Prostate gland (tissue), 2 donors: ENCODE data around the gene SPATA12. TPM values are rescaled to one million over a fixed set of nuclear protein-coding genes. Genes with fewer than 3 reads are reported as not detected.

ENCODE experiments used
- DNase-seq: peaks from one replicate; pipeline ENCODE4 v3.0.0-alpha.2; 2019; ENCODE audit warnings: low spot score
- H3K27ac ChIP-seq, 2 donors: fragments of 200-600 bp; sonication (generic); 2 replicates each; pipeline ENCODE4 v1.5.1; 2017 to 2019
- H3K27me3 ChIP-seq: fragments of 200-600 bp; sonication (generic); replicated peaks from 2 replicates; pipeline ENCODE4 v1.5.1; 2019; ENCODE audit not compliant: insufficient read depth
- H3K36me3 ChIP-seq, 2 donors: fragments of 200-600 bp; sonication (generic); 1 replicate in 1 of 2; 2 replicates in 1 of 2; pipeline versions ENCODE4 v1.5.1 to v1.8.1; 2017 to 2019
- H3K4me1 ChIP-seq: fragments of 200-600 bp; sonication (generic); replicated peaks from 2 replicates; pipeline ENCODE4 v1.5.1; 2019
- H3K4me3 ChIP-seq, 2 donors: fragments of 200-600 bp; sonication (generic); 2 replicates each; pipeline ENCODE4 v1.5.1; 2017 to 2019
- H3K9me3 ChIP-seq: fragments of 200-600 bp; sonication (generic); 2 replicates; pipeline ENCODE4 v1.5.1; 2017
- POLR2A ChIP-seq: fragments of 450-650 bp; IDR thresholded peaks from one replicate; pipeline ENCODE4 v1.6.1; 2016; ENCODE audit warnings: antibody characterized with exemption, mild to moderate bottlenecking
- POLR2AphosphoS5 ChIP-seq: sonication (generic); formaldehyde crosslinking; IDR thresholded peaks from one replicate; pipeline ENCODE4 v1.6.1; 2017; ENCODE audit warnings: antibody characterized with exemption
- WGBS: methylation state at CpG from one replicate; pipeline ENCODE4 v1.1.5; 2018; 5-methylcytosine and 5-hydroxymethylcytosine counted together
- intact Hi-C: fragments of 100-400 bp; cut with DNase I; formaldehyde crosslinking; loops from one replicate; pipeline ENCODE4 v1.14.2; 2022
- total RNA-seq, 2 donors: library from RNA; depleted of rRNA; stranded (reverse); fragments of >200 nt; gene quantifications; one replicate each; pipeline ENCODE4 v1.1.0, GENCODE V29; 2016
- TF ChIP-seq, protein P1 (sequence below), 4 experiments: fragments of 200-600 bp in 2 of 4; fragments of 450-650 bp in 2 of 4; sonication (generic) in 2 of 4; IDR thresholded peaks; 1 replicate in 3 of 4; 2 replicates in 1 of 4; pipeline ENCODE4 v1.5.1; 2016 to 2019; ENCODE audit warnings: antibody characterized with exemption in 4 of 4, mild to moderate bottlenecking in 2 of 4, moderate library complexity in 2 of 4

SPATA12 gene
- total RNA-seq, 2 donors from 2014 or later: 0.28 TPM; not detected in 1

- no peak for DNase-seq
- no peaks in the 10 kb centered on the region for H3K27me3 ChIP-seq
- TF ChIP-seq POLR2A: no peak
- intact Hi-C loops: no loop called here
- H3K9me3 ChIP-seq: no peaks in the 10 kb centered on the region
- peaks cover 3% of the 10 kb centered on the region for H3K4me1 ChIP-seq
- H3K27ac ChIP-seq: no peak overlapping the region
- H3K36me3 ChIP-seq: no peaks in the 10 kb centered on the region
- WGBS: 91% methylated on average over 3 of the region's 3 CpGs
- no peak overlapping the region for H3K4me3 ChIP-seq
Measured at GRCh38 chr3:57065588-57065987, 5.1 kb downstream of the SPATA12 start.

- TF ChIP-seq POLR2AphosphoS5: no peak
- no peak for TF ChIP-seq POLR2A
- TF ChIP-seq, protein P1, sequence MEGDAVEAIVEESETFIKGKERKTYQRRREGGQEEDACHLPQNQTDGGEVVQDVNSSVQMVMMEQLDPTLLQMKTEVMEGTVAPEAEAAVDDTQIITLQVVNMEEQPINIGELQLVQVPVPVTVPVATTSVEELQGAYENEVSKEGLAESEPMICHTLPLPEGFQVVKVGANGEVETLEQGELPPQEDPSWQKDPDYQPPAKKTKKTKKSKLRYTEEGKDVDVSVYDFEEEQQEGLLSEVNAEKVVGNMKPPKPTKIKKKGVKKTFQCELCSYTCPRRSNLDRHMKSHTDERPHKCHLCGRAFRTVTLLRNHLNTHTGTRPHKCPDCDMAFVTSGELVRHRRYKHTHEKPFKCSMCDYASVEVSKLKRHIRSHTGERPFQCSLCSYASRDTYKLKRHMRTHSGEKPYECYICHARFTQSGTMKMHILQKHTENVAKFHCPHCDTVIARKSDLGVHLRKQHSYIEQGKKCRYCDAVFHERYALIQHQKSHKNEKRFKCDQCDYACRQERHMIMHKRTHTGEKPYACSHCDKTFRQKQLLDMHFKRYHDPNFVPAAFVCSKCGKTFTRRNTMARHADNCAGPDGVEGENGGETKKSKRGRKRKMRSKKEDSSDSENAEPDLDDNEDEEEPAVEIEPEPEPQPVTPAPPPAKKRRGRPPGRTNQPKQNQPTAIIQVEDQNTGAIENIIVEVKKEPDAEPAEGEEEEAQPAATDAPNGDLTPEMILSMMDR (IDR thresholded peaks at IDR 0.05): no peak
- Histone ChIP-seq H3K27ac (no peak overlapping the region), H3K9me3 (no peaks in the 10 kb centered on the region), H3K4me1 (peaks cover 3% of the 10 kb centered on the region), H3K27me3 (no peaks in the 10 kb centered on the region), H3K4me3 (no peak overlapping the region), H3K36me3 (no peaks in the 10 kb centered on the region)
- DNase-seq: no peak
- 100% methylated on average over 6 of the region's 6 CpGs for WGBS
- intact Hi-C loops: no loop called here
Measured at GRCh38 chr3:57066471-57066870, 6.0 kb downstream of the SPATA12 start.

- no peaks in the 10 kb centered on the region for H3K36me3 ChIP-seq
- peaks cover 3% of the 10 kb centered on the region for H3K4me1 ChIP-seq
- no peak for TF ChIP-seq POLR2AphosphoS5
- TF ChIP-seq POLR2A: no peak
- TF ChIP-seq, protein P1 (IDR thresholded peaks at IDR 0.05): no peak
- no peak overlapping the region for H3K27ac ChIP-seq
- H3K9me3 ChIP-seq: no peaks in the 10 kb centered on the region
- no peaks in the 10 kb centered on the region for H3K27me3 ChIP-seq
- intact Hi-C loops: no loop called here
- DNase-seq: no peak
- H3K4me3 ChIP-seq: no peak overlapping the region
- WGBS: 67% methylated on average over 11 of the region's 11 CpGs
Measured at GRCh38 chr3:57068437-57069089, 8.1 kb downstream of the SPATA12 start.

- H3K9me3 ChIP-seq: no peaks in the 10 kb centered on the region
- H3K27ac ChIP-seq: no peak overlapping the region
- intact Hi-C loops: no loop called here
- DNase-seq: no peak
- H3K36me3 ChIP-seq: no peaks in the 10 kb centered on the region
- no peak overlapping the region for H3K4me3 ChIP-seq
- TF ChIP-seq, protein P1 (IDR thresholded peaks at IDR 0.05): no peak
- no peak for TF ChIP-seq POLR2A
- no peak for TF ChIP-seq POLR2AphosphoS5
- H3K4me1 ChIP-seq: peaks cover 3% of the 10 kb centered on the region
- 57% methylated on average over 6 of the region's 6 CpGs for WGBS
- no peaks in the 10 kb centered on the region for H3K27me3 ChIP-seq
Measured at GRCh38 chr3:57069503-57069902, 9.0 kb downstream of the SPATA12 start.

DNA sequence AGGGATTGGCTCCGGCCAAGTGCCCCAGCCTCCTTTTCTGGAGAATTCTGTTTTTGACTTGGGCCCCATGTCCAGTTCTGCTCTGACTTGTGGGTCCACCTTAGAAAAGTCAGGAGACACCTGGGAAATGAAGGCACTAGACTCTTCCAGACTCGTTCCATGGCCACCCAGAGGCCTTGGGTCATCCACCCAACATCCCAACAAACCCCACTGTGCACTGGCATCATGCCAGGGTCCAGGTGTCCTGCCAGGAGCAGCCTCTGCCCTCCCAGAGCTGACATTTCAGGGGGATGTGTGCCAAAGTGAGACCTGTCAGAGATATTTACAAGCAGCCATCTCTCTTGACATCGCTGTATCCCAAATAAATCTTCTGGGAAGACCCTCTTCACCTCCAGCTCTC, 13.2 kb downstream of the SPATA12 start:
- TF ChIP-seq, protein P1 (IDR thresholded peaks at IDR 0.05): no peak
- TF ChIP-seq POLR2A (no peak), POLR2AphosphoS5 (no peak)
- no peaks in the 10 kb centered on the region for H3K27me3 ChIP-seq
- no peaks in the 10 kb centered on the region for H3K9me3 ChIP-seq
- no peak overlapping the region for H3K27ac ChIP-seq
- no peak for DNase-seq
- intact Hi-C loops: no loop called here
- no peaks in the 10 kb centered on the region for H3K36me3 ChIP-seq
- 84% methylated on average over 3 of the region's 3 CpGs for WGBS
- H3K4me3 ChIP-seq: no peak overlapping the region
- peaks cover 2% of the 10 kb centered on the region for H3K4me1 ChIP-seq
